Tongue (tissue), 2 donors: ENCODE results near the gene DCP1B. TPM values are rescaled to one million over a fixed set of nuclear protein-coding genes. Genes with fewer than 3 reads are reported as not detected.

Experiments used
- DNase-seq: peaks from one replicate; pipeline ENCODE4 v3.0.0-alpha.2; 2015
- total RNA-seq: library from RNA; depleted of rRNA; stranded (reverse); fragments of >200 nt; gene quantifications from one replicate; pipeline ENCODE4 v1.2.3, GENCODE V29; 2014

Gene DCP1B
- 6.2 TPM for total RNA-seq

DNA sequence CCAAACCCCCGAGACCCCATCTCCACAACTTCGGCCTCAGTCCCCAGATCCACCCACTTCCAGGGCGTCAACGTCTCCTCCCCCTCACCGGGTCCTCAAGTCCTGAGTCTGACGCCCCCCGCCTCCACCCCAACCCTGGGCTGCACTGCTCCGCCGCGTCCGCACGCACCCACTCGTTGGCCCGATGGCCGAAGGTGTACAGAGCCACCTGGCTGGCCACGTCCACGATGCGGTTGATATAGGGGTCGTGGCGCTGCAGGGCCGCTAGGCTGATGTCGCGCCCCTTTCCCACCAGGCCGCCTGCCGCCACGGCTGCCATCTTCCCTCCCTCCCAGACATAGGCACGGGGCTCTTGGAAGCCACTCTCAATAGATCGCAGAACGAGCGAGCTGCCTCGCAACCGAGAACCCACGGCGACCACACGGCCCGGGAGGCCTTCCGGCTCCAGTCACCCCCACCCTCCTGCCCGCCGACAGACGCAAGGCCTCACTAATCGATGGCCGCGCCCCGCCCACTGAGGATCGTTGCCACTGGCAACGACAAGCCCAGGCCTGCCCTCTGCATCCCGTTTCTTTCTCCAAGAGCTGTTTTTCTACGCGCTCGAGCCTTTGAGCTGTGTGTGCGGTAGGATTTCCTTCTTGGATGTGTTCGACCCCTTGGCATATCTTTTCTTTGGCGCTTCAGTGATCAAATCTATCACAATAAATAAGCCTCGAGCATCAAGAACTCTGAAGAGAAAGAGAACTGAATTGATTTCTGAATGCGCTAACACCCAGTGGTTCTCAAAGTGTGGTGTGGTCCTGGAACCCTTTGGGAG is at the start of gene DCP1B:
DCP1B (minus strand) TSS at position 345 of the 817 bp plus-strand sequence; CDS start at position 319, 26 bp downstream.
- DNase-seq: peak; percentile 98

DNA sequence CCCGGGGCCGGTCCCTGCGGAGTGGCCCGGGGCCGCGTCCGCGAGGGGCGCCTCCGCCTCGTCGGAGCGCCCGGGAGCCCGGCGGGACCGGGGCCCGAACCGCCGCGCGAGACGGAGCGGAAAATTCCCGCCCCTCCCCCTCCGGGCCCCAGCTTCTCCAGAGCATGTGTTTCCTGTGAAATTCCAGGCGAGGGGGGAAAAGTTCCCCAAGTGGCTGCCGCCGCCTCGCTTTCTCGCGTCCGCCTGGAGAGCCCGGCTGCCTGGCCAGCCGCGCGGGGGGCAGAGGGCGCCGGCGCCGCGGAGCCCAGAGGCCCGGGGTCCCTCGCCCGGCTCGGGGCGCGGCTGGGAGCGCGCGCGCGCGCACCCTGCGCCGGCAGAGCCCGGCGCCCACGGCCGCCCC is 49.4 kb upstream of the DCP1B start:
- peak; percentile 61 for DNase-seq

DNA sequence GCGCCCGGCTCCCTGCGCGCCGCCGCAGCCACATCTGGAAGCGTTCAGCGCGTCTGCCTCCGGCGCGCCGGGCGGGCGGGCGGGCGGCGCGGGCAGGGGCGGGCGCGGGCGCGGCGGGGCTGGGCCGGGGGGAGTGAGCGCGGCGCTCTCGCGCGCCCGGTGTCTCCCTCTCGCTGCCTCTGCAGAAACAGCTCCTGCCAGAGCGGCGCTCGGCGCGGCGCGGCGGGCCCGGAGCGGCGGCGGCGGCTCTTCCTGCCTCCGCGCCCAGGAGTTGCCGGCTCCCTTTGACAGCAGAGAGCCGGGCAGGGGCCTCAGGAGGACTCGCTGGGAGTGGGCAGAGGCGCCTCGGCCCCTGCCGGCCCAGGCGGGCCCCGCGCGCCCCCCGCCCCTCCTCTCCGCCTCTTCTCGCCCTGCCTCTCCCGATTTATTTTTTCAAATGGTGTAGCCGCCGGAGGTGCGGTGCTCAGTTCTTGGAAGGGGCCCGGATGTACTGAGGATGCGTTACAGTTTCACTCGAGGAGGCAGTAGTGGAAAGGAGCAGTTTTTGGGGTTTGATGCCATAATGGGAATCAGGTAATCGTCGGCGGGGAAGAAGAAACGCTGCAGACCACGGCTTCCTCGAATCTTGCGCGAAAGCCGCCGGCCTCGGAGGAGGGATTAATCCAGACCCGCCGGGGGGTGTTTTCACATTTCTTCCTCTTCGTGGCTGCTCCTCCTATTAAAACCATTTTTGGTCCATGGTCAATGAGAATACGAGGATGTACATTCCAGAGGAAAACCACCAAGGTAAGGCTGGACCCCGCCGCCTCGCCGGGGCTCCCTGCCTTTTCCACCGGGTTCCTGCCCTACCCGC is 48.8 kb upstream of the DCP1B start, which contains the start of gene CACNA1C:
CACNA1C (plus strand) TSS at position 162 of the 853 bp plus-strand sequence; CDS start at position 738, 576 bp downstream.
- peak; percentile 79 for DNase-seq

DNA sequence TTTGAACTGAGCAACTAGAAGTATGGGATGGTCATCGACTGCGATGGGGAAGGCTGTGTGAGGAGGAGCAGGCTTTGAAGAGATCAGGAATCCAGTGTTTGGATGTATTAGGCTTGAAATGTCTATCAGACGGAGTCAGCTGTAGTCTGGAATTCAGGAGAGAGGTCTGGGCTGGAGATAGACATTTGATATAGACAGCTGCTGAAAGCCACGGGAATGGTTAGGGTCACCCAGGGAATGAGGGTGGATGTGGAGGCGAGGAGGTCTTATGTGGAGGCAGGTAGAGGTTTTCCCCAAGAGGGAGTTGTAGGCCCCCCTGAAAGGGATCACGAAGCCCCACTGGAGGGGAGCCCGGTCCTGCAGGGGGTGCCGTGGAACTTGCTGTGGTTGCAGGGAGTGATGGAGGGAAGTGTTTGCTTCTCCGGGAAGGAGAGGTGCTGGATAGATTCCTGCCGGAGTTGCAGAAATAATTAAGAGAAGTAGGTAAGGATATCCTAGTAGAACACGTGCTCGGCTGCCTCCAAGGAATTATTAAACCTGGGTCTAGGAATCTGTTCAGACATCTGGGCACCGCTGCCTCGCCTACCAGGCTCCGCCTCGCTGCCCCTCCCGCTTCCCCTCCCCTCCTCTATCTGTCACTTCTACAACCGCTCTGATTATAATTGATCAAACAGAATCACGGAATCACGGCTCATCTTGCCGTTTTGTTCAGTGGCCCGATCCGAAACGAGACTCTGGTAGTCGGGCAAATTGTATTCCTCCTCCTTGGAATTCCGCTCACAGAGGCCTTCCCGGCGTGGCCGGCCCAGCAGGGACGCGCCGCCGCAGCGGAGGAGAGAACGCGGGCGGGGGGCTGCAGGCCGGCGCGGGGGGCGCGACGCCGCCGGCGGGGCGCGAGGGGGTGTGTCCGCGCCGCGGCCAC is 47.7 kb upstream of the DCP1B start:
- DNase-seq: peak; percentile 50

DNA sequence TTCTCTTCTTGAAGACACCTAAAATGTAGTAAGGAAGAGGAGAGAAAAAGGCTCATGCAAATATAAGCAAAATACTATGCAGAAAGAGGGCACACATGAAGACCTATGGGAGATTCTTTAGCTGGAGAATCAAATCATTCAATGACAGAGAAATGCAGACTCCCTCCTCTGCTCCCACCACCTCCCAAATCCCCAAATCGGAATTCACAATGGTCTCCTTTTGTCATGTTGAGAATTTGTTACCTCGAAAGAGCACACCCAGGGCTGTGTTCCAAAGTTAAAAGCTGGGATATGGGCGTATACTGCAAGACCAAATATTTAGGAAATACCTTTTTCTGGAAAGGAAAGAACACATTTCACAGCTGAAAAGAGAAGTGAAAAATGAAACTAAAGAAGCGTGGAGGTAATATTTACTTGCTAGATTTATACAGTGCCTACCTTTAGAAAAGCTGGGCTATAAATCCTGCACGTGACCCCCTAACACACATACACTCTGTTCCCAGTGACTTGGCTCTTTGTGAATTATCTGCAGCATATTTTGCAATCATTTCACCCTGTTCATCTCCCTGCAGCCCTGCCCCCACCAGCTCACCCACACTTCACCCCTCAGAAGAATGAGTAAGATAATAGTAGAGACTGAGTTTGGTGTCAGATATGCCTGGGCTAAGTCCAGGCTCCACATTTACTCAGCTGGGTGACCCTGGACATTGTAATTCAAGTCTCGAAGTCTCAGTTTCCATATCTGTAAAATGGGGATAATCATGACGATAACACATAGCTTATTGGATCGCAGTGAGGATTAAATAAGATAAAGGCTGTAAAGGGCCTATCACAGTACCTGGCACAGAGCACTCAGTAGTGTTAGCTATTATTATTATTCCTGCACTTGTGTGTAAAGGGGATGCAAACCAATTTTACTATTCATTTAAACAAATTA is 45.6 kb upstream of the DCP1B start:
- no peak for DNase-seq

DNA sequence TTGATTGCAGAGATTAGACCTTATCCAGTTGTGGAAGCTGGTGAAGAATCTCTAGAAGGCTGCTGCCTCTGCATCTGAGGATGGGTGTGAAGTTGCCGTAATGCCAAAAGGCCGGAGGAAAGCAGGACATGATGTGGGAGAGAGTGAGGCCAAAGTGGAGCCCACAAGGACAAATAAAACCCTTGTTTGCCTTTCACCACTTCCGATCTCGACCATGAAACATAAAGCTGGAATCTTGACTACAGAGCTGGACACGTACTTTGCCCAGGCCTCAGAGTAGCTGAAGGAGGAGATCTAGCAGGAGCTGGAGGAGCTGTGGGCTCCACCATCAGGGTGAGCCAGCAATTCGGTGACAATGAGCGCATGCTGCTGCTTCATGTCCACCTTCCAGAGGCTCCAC is 43.5 kb upstream of the DCP1B start:
- DNase-seq: no peak

DNA sequence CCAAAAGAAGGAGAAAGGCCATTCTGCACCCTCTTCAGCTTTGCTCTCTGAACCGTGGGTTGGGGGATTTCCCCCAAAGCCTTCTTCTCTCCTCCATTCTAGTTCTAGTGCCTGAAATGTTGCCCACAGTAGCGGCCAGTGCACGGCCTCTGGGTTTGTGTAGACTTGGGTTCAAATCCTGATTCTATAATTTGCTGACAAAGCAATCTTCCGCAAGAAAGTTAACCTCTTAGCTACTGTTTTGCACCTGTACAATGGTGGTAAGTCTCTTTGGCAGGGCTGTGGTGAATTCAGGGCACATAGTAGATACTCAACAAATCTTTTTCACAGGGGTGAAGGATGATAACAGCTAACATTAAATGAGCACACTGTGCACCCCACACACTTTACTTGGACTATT is 42.7 kb upstream of the DCP1B start:
- DNase-seq: no peak

DNA sequence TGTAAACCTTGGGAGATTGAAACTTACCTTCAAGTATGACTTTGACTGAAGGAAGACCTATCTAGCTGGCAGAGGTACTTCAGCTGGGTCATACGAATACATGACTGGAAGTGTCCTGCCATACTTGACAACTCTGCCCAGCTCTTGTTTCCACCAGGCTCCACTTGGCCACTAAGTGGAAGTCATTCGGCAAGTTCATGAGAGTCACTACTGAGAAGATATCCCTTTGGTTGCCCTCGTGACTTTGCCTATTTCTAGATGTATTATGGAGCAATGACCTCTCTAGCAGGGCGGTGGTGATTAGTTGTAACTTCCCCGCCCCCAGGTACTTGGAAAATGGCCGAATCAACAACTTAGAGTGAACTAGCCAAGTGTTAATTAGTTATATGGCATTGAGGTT is 39.9 kb upstream of the DCP1B start:
- no peak for DNase-seq

DNA sequence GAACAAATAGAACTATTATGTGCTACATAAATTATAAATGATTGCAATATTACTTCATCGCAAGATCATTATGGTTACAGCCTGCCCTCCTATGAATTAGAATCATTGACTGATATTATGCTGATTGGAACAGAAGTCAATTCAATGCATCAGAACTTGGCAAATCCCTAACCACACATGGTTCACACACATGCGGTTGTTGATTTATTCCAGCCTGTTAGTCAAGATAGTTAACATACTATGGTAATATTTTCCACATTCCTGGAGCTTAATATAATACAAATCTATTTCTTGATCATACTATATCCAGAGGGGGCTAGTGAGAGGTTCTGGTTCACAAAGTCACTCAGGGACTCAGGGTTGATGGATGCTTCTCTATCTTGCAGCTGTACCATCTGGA is 38.8 kb upstream of the DCP1B start:
- no peak for DNase-seq

DNA sequence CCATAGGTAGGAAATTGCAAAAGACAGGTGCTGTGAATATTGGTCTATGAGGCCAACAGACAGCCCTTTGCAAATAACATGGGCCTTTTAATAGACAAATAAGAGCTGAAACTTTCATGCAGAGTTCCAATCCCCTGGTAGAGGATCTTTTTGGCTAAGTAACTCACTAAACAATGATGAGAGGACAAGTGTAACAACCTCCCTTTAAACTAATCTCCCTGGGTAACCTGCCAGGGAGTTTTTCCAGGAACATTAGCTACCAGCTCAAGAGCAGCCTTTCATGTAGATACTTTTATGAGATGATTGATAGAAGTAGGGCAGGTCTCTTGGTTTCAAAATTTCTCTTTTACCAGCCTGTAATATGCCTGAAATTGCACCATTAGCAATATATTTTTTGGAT is 34.8 kb upstream of the DCP1B start:
- no peak for DNase-seq

DNA sequence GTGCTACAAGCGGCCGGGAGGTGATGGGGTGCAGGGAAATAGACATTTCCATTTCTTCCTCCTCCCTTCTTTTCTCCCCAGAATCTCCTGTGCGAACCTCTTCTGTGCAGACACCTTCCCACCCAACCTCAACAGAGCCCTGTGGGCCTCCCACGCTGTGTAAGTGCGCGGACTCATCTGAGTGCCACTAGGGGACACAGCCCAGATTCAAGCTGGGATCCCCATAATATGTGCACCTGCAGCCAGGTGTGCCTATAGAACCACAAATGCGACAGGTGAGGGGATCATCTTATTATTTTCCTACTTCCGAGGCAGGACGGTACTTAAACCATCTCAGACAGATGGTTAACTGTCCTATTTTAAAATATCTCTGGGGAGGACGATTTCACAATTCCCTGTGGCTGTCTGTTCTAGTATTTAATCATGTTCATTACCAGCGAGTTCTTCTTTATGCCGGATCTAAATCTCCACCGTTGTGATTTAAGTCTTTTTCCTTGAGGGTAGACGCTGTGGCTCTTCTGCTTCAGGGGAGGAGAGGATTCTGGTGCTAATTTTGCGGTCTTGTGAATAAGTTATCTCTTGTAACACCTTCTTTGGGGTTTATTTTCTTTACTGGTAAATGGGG is 31.3 kb upstream of the DCP1B start:
- DNase-seq: no peak

DNA sequence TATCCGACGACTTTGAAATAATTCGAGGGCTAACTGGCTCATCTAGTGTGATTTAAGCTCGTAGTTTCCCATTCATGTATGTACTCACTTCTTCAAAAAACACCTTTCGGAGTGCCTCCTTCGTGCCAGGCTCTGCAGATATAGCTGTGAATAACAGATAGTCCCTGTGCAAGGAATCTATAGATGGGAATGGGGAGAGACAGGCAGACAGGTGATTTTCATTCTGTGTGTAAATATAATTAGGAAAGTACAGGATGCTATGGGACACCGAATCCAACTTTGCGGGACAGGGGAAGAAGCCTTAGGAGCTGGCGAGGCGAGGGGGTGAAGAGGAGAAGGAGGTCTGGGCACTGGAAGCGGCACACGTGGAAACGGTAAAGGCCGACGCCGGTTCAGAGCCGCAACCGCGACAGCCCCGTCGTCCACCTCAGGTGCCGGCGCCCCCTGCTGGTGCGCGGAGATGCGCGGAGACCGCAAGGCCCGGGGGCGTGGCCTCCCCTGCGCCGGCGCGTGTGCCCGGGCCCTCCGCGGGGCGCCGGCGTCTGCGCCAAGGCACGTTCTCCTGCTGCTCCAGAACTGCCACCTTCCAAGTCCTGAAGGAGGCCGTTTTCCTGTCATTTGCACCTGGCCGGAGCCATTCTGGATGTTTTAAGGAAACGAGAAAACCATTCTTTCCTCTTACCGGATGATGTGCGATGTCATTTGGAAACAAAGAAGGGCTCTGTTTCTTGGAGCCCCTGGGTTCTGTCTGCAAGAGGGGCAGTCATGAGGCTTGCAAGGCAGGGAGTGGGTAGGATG is 30.6 kb upstream of the DCP1B start:
- DNase-seq: peak; percentile 92

DNA sequence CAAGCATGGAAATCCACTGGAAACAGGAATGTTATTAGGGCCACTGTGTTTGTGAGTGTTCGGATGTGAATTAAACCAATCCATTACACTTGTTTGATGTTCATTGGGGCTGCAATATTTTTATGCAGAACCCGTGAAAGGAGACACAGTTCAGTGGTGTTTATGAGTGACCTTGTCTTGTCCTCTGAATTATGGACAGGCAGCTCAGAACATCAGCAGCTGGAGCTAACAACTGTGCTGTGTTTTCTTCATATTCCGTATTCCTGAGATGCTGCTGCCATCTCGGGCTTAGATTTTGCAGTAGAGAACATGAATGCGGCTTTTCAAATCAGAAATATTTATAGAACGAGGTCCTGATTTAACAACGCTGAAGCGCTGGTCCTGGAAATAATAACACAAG is 28.2 kb upstream of the DCP1B start:
- no peak for DNase-seq

DNA sequence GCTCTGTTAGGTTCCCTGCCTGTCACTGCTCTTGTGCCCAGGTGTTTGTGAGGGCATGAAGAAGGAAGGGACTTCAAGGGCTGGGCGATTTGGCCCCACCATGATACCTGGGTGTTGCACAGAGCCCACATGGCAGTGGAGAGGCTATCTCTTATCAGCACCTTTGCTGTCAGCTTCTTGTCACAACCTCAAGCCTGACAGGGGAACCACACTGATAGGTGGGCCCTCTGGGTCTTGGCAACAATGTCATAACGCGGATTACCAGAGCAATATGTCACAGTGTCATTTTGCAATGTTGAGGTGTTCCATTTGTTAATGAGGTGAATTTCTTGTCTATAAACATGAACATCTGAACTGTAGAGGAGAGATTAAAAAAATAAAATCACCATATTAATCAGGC is 25.6 kb upstream of the DCP1B start:
- no peak for DNase-seq

DNA sequence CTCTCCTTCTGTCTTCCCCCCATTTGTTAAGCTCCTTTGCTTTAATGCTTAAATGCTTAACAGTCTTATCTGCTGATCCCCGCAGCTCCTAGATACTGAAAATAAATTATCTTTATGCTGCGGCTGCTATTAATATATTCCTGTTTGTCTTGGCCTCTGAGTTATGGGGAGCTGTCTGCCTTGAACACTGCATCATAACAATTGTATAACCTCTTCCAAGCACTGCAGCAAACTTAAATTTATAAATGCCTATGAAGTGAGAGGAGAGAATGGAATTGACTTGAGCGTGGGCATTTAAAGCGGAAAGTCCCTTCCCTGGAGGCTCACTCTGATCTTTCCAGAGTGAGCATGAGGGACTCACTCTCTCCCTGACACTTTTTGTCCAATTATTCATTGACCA is 23.1 kb upstream of the DCP1B start:
- no peak for DNase-seq

DNA sequence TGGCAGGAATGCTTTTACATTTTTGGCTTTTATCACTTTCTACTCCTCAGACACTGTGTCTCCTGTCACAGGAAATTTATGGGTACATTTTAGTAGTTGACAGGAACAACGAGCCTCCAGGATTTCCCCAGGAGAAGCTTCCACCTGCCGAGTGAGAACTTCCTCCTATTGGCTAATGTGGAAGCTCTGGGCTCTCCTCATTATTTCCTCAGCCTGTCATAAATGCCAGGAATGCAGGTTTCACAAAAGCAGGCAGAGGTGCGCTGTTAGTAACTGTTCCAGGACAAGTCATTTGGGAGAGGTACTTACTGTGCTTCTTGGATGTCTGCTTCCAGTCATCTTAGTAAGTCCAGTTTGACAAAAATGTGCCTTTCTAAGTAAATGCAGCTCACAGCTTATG is 19.1 kb upstream of the DCP1B start:
- DNase-seq: no peak

DNA sequence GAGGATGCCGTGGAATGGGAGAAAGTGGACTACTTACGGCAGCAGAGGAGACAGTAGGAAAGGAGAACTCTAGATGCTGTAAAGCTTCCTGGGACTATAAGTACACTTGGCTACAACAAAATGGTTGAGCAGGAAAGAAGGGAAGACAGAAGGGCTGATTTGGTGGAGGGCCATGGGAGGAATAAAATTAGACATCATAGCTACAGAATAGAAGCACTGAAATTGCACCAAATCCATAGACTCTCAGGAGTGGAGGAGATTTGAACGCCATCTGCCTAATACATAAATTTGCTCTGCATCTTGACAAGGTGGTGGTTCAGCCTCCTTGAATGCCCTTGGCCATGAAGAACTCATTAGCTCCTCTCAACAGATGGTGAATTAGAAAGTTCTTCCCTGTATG is 16.3 kb upstream of the DCP1B start:
- DNase-seq: no peak

DNA sequence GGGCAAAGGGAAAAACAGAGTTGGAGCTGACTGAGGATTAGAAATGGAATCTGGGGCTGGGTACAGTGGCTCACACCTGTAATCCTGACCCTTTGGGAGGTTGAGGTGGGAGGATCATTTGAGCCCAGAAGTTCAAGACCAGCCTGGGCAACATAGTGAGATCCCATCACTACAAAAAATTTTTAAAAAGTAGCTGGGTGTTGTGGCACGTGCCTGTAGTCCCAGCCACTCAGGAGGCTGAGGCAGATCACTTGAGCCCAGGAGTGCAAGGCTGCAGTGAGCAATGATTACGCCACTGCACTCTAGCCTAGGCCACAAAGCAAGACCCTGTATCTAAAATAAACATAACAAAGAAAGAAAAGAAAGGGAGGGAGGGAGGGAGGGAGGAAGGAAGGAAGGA is 14.9 kb upstream of the DCP1B start:
- DNase-seq: no peak

DNA sequence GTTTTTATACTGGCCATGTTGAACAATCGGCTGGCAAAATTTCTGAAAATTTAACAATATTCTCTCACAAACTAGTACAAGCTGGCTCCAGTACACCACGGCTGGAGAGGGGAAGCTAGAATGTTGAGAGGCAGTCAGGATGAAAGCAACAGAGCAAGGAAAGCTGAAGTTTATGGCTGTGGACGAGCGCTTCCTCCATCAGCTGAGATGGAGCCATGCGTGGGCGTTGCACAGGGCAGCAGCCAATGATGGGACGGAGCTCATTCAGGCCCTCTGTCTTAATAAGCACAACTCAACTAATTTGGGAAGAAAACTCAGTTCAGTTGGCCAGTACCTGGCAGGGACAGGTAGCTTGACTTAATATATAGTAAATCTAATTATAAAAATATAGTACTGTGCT is 14.1 kb upstream of the DCP1B start:
- no peak for DNase-seq
